Activated B cell treated with CpG ODN at 0.5 μM for 24 hours (primary cell): ENCODE measurements around the gene CROT. TPM values are rescaled to one million over a fixed set of nuclear protein-coding genes. Genes with fewer than 3 reads are reported as not detected.

Experiments
- ATAC-seq: fragments of 200-7000 bp; cut with Tn5 transposase; one replicate; pipeline ENCODE4 v1.10.0; 2021; ENCODE audit warnings: low read depth, mild to moderate bottlenecking, moderate library complexity
- CTCF ChIA-PET: fragments of 350-600 bp; sonication (Branson Sonifier 250); formaldehyde crosslinking; loops from one replicate; lab custom pipeline; 2021; ENCODE audit warnings: antibody characterized with exemption; lab: Charles Lee
- POLR2A ChIA-PET: fragments of 350-600 bp; sonication (Branson Sonifier 250); formaldehyde crosslinking; loops from one replicate; lab custom pipeline; 2021; ENCODE audit warnings: antibody characterized with exemption; lab: Charles Lee
- DNase-seq: peaks from one replicate; pipeline ENCODE4 v3.0.0; 2022
- H3K27ac Mint-ChIP-seq: one replicate; pipeline ENCODE4 v1.8.0; 2020; ENCODE audit warnings: mixed read lengths
- H3K27me3 Mint-ChIP-seq: one replicate; pipeline ENCODE4 v1.8.0; 2021; ENCODE audit warnings: mixed read lengths
- H3K36me3 Mint-ChIP-seq: one replicate; pipeline ENCODE4 v1.8.0; 2021; ENCODE audit warnings: low read depth, mixed read lengths
- H3K4me1 Mint-ChIP-seq: one replicate; pipeline ENCODE4 v1.8.0; 2021; ENCODE audit warnings: mixed read lengths
- H3K4me3 Mint-ChIP-seq: one replicate; pipeline ENCODE4 v1.8.0; 2020; ENCODE audit warnings: mild to moderate bottlenecking, mixed read lengths
- H3K9me3 Mint-ChIP-seq: one replicate; pipeline ENCODE4 v1.8.0; 2020; ENCODE audit warnings: mixed read lengths
- CTCF ChIP-seq: fragments of 200-600 bp; IDR thresholded peaks from one replicate; pipeline ENCODE4 v1.8.0; 2022; ENCODE audit warnings: antibody characterized with exemption, mild to moderate bottlenecking
- intact Hi-C: fragments of 100-400 bp; cut with micrococcal nuclease; formaldehyde crosslinking; loops from one replicate; pipeline ENCODE4 v1.15.1; 2024
- total RNA-seq: library from RNA; stranded (reverse); gene quantifications from 2 replicates; pipeline ENCODE4 v1.2.3, GENCODE V29; 2022

CROT gene, protein sequence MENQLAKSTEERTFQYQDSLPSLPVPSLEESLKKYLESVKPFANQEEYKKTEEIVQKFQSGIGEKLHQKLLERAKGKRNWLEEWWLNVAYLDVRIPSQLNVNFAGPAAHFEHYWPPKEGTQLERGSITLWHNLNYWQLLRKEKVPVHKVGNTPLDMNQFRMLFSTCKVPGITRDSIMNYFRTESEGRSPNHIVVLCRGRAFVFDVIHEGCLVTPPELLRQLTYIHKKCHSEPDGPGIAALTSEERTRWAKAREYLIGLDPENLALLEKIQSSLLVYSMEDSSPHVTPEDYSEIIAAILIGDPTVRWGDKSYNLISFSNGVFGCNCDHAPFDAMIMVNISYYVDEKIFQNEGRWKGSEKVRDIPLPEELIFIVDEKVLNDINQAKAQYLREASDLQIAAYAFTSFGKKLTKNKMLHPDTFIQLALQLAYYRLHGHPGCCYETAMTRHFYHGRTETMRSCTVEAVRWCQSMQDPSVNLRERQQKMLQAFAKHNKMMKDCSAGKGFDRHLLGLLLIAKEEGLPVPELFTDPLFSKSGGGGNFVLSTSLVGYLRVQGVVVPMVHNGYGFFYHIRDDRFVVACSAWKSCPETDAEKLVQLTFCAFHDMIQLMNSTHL
- 7.9 and 9.2 TPM in 2 replicates for total RNA-seq

- no peaks in the 10 kb centered on the region for H3K27me3 Mint-ChIP-seq
- POLR2A ChIA-PET = interaction anchor here (1.3 to 2.3 kb wide), 4 partner anchors 74 to 254 kb away, joined by 4 to 11 read pairs (median 6); partner anchors contain the start of genes DMTF1 and TMEM243
- ATAC-seq (peak; percentile 98), DNase-seq (peak; percentile 95)
- H3K4me3 Mint-ChIP-seq = peak within 1 kb of the TSS; percentile 96
- H3K27ac Mint-ChIP-seq = peak within 1 kb of the TSS; percentile 96
- no peaks in the 10 kb centered on the region for H3K9me3 Mint-ChIP-seq
- intact Hi-C loops = loop anchor here (1.0 to 2.0 kb wide), 10 partner anchors 33 to 873 kb away; partner anchors contain the start of genes DBF4, DMTF1, ELAPOR2 and RUNDC3B
- TF ChIP-seq CTCF = no peak
- peaks cover 27% of the 10 kb centered on the region for H3K36me3 Mint-ChIP-seq
- H3K4me1 Mint-ChIP-seq = peaks cover 25% of the 10 kb centered on the region
- CTCF ChIA-PET = interaction anchor here (1.5 to 1.7 kb wide), 2 partner anchors 22 to 33 kb away, joined by 3 to 8 read pairs; no protein-coding TSS in a partner anchor
Measured at GRCh38 chr7:87345166-87345927, at the start of gene CROT. CROT (plus strand) TSS chr7:87345664; CDS start chr7:87349069, 3,405 bp downstream.

DNA sequence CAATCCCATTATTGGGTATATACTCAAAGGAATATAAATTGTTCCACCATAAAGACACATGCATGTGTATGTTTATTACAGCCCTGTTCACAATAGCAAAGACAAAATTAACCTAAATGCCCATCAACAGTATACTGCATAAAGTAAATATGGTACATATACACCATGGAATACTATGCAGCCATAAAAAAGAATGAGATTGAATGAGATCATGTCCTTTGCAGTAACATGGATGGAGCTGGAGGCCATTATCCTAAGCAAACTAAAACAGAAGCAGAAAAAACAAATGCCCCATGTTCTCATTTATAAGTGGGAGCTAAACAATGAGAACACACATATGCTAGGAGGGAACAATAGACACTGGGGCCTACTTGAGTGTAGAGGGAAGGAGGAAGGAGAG, 44.7 kb upstream of the CROT start:
- TF ChIP-seq CTCF = no peak
- ChIA-PET POLR2A (no interaction called here), CTCF (no interaction called here)
- Mint-ChIP-seq H3K4me3 (no peak overlapping the region), H3K27me3 (peaks cover 8% of the 10 kb centered on the region), H3K36me3 (no peaks in the 10 kb centered on the region), H3K9me3 (peaks cover 15% of the 10 kb centered on the region), H3K4me1 (no peaks in the 10 kb centered on the region), H3K27ac (no peak overlapping the region)
- intact Hi-C loops = no loop called here
- no peak for DNase-seq
- no peak for ATAC-seq

- Mint-ChIP-seq H3K9me3 (no peaks in the 10 kb centered on the region), H3K27me3 (peaks cover 3% of the 10 kb centered on the region), H3K4me3 (no peak overlapping the region), H3K4me1 (no peaks in the 10 kb centered on the region), H3K36me3 (no peaks in the 10 kb centered on the region), H3K27ac (no peak overlapping the region)
- no peak for DNase-seq
- TF ChIP-seq CTCF = no peak
- POLR2A ChIA-PET = no interaction called here
- intact Hi-C loops = no loop called here
- CTCF ChIA-PET = interaction anchor here (3.3 kb wide), 1 partner anchor 105 kb away, joined by 99 read pairs; no protein-coding TSS in a partner anchor
- no peak for ATAC-seq
Measured at GRCh38 chr7:87310790-87311419, 34.6 kb upstream of the CROT start.

- Mint-ChIP-seq H3K27ac (no peak overlapping the region), H3K36me3 (no peaks in the 10 kb centered on the region), H3K9me3 (no peaks in the 10 kb centered on the region), H3K4me1 (no peaks in the 10 kb centered on the region), H3K4me3 (no peak overlapping the region), H3K27me3 (peaks cover 2% of the 10 kb centered on the region)
- intact Hi-C loops = loop anchor here (1.0 to 2.0 kb wide), 7 partner anchors 32 to 856 kb away; partner anchors contain the start of gene CROT
- ChIA-PET CTCF (interaction anchor here (0.7 to 3.3 kb wide), 6 partner anchors 33 to 574 kb away, joined by 3 to 99 read pairs (median 6); partner anchors contain the start of gene CROT), POLR2A (no interaction called here)
- peak; percentile 99 for TF ChIP-seq CTCF
- ATAC-seq (peak; percentile 89), DNase-seq (no peak)
Measured at GRCh38 chr7:87312215-87312865, 33.1 kb upstream of the CROT start.
